HG03432 (cell line): ENCODE measurements around the gene AXL.
"Not testable (repeated sequence)": the region's sequence is repeated elsewhere in the genome, so short reads cannot be mapped to it uniquely, and the experiment has no call there.

Experiments used
- ATAC-seq: cut with Tn5 transposase; IDR thresholded peaks from one replicate; pipeline ENCODE4 v1.9.1; 2021; ENCODE audit warnings: mild to moderate bottlenecking, moderate library complexity; ENCODE audit not compliant: unreplicated experiment

Gene AXL

DNA sequence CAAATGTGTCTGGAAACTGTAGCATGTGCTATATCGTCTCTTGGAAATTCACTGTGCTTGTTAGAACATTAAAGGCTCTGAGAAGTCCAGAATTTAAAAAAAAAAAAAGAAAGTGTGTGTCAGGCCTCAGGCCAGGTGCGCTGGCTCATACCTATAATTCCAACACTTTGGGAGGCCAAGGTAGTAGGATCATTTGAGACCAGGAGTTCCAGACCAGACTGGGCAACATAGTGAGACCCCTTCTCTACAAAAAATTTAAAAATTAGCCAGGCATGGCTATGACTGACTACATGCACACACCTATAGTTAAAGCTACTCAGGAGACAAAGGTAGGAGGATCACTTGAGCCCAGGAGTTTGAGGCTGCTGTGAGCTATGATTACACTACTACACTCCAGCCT lies 50.0 kb downstream of the AXL start:
- no peak for ATAC-seq

DNA sequence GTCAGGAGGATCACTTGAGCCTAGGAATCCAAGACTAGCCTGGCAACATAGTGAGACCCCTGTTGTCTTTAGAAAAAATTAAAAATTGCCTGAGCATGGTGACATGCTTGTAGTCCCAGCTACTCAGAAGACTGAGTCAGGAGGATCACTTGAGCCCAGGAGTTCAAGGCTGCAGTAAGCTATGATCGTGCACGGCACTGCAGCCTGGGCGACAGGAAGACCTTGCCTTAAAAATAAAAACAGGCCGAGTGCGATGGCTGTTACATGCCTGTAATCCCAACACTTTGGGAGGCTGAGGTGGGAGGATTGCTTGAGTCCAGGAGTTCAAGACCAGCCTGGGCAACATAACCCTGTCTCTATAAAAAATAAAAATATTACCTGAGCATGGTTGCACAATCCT lies 50.5 kb downstream of the AXL start:
- no peak for ATAC-seq

- ATAC-seq = no peak
Observed at GRCh38 chr19:41273076-41273475, 54.1 kb downstream of the AXL start.

DNA sequence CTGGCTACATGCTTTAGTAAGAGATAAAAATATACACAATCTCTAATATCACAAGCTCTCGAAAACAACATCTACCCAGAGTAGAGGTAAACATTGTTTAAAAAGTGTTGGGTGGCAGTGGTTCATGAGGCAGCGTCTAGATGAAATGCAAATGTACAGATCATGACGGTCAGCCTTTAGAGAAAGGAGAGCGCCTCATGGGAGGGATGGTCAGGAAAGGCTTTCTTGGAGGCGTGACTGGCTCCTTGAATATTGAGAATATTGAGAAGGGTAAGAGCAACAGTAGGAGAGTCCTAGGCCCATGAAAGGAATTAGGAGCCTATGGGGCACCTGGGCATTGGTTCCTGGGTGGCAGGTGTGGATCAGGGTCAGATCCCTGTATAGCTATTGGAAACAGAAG lies 55.8 kb downstream of the AXL start:
- no peak for ATAC-seq

DNA sequence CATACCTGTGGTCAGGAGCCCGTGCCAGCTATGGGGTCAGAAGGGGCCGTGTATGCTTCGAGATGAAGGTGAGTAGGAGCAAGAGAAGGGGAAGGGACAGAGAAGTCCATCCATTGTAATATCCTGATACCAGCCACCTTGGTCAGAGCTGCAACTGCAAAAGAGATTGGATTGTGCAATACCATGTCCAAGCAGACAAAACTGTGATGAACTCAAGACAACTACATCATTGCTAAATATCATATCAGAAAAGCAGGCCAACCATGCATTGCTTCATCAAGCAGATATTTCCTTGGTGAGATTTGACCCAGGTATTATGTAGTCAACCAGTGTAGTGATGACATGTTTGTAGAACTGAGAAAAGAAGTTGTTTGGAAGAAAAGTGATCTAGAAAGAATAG lies 57.2 kb downstream of the AXL start:
- no peak for ATAC-seq

- ATAC-seq = no peak
Observed at GRCh38 chr19:41278478-41278877, 59.5 kb downstream of the AXL start.

DNA sequence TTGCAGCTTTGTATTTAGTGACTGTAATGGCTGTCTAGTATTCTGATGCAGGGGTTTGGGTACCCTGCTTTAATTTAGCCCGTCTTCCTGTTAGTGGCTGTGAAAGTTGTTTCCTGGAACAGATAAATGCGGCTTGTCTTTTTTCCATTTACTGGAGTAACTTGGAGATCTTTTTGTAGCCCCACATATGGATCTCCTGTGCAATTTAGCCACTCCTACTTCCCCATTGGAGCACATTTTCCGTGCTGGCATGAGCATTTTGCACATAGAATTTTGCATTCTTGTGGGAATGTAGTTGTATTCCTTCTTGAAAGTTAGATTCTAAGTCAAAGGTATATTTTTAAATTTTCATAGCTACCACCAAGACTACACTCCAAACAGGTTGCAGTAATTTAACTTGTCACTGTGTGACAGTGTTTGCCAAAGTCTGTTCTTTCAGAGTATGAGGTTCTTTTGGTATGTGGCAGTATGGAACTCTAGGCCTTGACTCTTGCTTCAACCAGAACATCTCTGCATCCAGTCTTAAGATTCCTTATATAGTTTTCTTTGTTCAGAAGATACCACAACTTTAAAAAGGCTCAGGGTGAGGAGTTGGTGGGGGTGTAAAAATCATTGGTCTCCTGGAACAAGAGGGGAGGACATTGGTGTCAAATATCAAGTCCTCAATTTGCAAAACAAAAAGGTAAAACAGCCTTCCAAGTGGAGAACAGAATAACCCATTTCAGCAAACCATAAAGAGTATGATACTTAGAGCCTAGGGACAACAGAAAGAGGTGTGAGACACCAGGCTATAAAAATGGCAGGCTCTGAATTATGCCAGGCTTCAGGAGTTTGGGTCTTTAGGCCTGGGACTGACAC lies 69.9 kb downstream of the AXL start:
- ATAC-seq = no peak

GRCh38 chr19:41289814-41290213 lies 70.8 kb downstream of the AXL start:
- not testable (repeated sequence) for ATAC-seq

GRCh38 chr19:41294393-41294792 lies 75.4 kb downstream of the AXL start:
- no peak for ATAC-seq

GRCh38 chr19:41295499-41295898 lies 76.5 kb downstream of the AXL start:
- ATAC-seq = no peak

GRCh38 chr19:41296433-41296871 lies 77.4 kb downstream of the AXL start:
- ATAC-seq = no peak

DNA sequence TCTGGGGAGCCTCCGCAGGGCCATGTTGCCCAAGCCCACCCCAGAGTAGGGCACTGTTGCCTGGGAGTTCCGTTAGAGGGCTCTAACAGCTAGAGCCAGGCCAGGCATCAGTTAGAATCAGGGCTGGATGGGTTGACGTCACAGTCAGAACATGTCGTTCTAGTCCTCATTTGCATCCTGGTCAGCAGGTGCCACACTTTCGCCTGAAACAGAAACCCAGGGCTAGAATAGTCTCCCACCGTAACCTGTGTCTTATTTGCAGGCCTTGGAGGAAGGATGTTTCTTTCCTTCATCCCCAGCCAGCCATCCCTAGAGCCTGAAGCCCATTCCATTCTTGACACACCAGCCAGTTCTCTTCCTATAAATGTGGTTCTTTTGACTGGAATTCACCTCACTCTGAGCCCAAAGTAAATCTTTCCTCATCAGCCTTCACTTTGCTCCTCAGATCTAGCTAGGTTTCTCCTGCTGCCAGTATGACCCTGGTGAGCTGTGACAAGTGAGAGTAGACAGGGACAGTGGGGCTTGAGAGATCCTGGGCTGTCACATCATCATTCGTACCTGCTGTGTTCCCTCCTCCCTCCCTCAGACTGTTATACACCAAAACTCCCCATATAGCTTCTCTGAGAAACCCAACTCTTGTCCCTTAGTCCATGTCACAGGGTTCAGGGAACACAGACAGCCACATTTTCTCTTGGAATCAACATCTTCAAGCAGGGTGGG lies 78.8 kb downstream of the AXL start:
- ATAC-seq = peak; percentile 71

GRCh38 chr19:41298348-41298964 lies 79.4 kb downstream of the AXL start:
- no peak for ATAC-seq

GRCh38 chr19:41299046-41299754 lies 80.2 kb downstream of the AXL start:
- ATAC-seq = no peak

DNA sequence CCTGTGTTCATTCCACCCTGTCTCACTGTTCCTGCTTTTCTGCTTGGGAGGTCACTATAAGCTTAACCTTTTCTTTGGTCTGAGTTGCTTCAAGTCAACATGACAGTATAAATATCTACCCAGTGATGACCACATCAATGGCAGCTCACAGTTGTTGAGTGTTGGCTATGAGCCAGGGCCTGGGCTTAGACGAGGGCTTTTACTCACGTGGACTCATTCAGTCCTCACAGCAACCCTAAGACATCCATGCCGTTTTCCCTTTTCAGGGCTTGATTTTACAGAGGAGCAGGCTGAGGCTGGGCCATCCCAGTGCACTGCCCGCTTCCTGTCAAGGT lies 80.7 kb downstream of the AXL start:
- ATAC-seq = no peak

DNA sequence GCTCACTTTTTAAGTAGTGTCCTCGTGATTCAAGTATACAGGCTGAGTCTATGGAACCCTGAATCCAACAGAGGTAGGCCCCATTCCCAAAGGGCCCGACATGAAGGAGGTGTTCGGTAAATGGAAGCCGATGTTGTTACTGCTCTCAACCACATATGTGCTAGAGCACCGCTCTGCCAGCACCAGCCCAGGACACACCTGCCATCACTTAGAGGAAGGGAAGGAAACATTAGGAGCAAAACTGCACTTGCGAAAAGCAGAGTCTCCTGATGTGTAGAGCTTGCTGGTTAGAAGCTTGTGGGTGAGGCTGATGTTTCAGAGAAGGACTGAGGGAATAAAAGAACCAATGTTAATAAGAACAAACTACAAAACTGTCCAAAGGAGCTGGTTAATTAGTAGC lies 81.5 kb downstream of the AXL start:
- ATAC-seq = no peak

DNA sequence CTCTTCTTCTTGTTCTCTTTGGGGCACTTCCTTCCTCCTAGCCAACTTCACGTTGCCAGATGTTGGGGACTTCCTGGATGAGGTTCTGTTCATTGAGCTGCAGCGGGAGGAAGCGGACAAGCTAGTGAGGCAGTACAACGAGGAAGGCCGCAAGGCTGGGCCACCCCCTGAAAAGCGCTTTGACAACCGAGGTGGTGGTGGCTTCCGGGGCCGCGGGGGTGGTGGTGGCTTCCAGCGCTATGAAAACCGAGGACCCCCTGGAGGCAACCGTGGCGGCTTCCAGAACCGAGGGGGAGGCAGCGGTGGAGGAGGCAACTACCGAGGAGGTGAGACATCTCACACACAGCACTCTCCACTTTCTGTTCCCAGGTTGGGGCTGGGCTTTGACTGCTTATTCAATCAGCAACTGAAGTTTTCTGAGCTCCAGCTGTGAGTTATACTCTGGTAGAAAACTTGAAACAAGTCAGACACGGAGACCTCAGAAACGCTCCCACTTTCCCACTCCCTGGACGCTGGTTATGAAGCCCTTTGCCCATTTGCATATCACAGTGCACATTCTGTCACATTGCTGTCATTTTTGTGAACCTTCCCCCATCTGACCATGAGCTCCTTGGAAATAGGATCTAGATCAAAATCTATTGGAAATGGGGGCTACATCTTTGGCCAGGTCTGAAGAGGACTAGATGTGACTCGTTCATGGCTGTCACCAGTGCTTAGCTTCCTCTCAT lies 83.8 kb downstream of the AXL start:
- peak; percentile 47 for ATAC-seq

- ATAC-seq = no peak
Observed at GRCh38 chr19:41303954-41304353, 84.9 kb downstream of the AXL start.

DNA sequence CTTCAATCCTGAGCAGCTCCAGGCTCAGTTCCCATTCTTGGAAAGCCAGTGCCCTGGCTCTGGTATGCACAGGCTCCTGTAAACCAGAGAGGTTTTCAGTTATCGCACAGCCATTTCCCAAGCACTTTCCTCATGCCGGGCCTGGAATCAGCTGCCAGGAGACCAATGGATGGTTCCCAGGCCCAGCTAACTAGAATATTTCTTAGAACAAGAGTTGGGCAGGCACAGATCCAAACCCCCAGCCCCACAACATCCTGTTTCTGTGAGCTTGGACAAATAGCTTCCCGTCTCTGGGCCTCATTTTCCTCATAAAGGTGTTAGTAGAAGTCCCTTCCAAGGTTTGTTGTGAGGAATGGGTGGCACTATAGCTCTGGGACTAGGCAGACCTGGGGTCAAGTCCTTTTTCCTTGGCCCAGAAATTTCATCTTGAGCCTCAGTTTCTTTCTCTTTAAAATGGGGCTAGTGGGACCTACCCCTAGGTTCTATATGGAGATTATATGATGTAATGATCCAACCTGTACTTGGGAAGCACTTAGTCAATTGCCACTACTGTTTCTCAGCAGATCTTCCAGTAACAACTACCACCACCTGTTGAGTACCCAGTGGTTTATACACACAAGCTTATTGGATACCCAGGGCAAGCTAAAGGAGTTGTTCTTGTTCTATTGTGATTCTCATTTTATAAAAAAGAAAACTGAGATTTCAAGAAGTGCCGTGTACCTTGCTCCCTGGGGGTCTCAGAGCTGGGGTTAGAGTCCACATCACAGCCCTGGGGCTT lies 85.9 kb downstream of the AXL start:
- no peak for ATAC-seq
